ENCODE measurements around the gene BAHCC1.
"Not testable (repeated sequence)": the region's sequence is repeated elsewhere in the genome, so short reads cannot be mapped to it uniquely, and the experiment has no call there.

BAHCC1 gene
- total RNA-seq = 0 to 0.04 (median 0) reads per million in 3 experiments

GRCh38 chr17:81394921-81395599 lies at the start of gene BAHCC1:
TSS of gene BAHCC1 (plus strand) at chr17:81395457. CDS start at chr17:81399740, 4,283 bp downstream.
- DNase-seq = peak; percentile 65

GRCh38 chr17:81346090-81346907 lies 49.0 kb upstream of the BAHCC1 start:
- peak; percentile 90 for DNase-seq

GRCh38 chr17:81346908-81347349 lies 48.3 kb upstream of the BAHCC1 start:
- DNase-seq = no peak

- DNase-seq = no peak
Measured at GRCh38 chr17:81347437-81347836, 47.8 kb upstream of the BAHCC1 start.

- no peak for DNase-seq
Measured at GRCh38 chr17:81348097-81349055, 46.9 kb upstream of the BAHCC1 start.

- no peak for DNase-seq
Measured at GRCh38 chr17:81349397-81350319, 45.6 kb upstream of the BAHCC1 start.

- DNase-seq = no peak
Measured at GRCh38 chr17:81350320-81350890, 44.9 kb upstream of the BAHCC1 start.

- DNase-seq = not testable (repeated sequence)
Measured at GRCh38 chr17:81351329-81352052, 43.8 kb upstream of the BAHCC1 start.

GRCh38 chr17:81352056-81352455 lies 43.2 kb upstream of the BAHCC1 start:
- not testable (repeated sequence) for DNase-seq

GRCh38 chr17:81354252-81354953 lies 40.9 kb upstream of the BAHCC1 start:
- no peak for DNase-seq

GRCh38 chr17:81354954-81355347 lies 40.3 kb upstream of the BAHCC1 start:
- no peak for DNase-seq

- DNase-seq = no peak
Measured at GRCh38 chr17:81359218-81359617, 36.0 kb upstream of the BAHCC1 start.

GRCh38 chr17:81362001-81362400 lies 33.3 kb upstream of the BAHCC1 start:
- not testable (repeated sequence) for DNase-seq

GRCh38 chr17:81364278-81365147 lies 30.7 kb upstream of the BAHCC1 start:
- DNase-seq = no peak

- no peak for DNase-seq
Measured at GRCh38 chr17:81365148-81365600, 30.1 kb upstream of the BAHCC1 start.

GRCh38 chr17:81365601-81366585 lies 29.4 kb upstream of the BAHCC1 start:
- peak; percentile 13 for DNase-seq

GRCh38 chr17:81366648-81367047 lies 28.6 kb upstream of the BAHCC1 start:
- no peak for DNase-seq

Measured in central memory CD4-positive, alpha-beta T cell (primary cell).